H1 (cell line): ENCODE measurements around the gene ZDHHC11. TPM values are rescaled to one million over a fixed set of nuclear protein-coding genes. Genes with fewer than 3 reads are reported as not detected.
A peak's percentile ranks its signal among the peaks of the same experiment; 100 is the strongest.

Source experiments
- CTCF ChIA-PET: fragments of 300-600 bp; sonication (Branson Sonifier 250); formaldehyde crosslinking; loops from one replicate; lab custom pipeline; 2021; ENCODE audit not compliant: partially characterized antibody; lab: Charles Lee
- POLR2A ChIA-PET: fragments of 300-600 bp; sonication (Branson Sonifier 250); formaldehyde crosslinking; loops from one replicate; lab custom pipeline; 2021; ENCODE audit warnings: inconsistent platforms; ENCODE audit not compliant: partially characterized antibody; lab: Charles Lee
- DNase-seq, 2 experiments: peaks; one replicate each; pipeline versions ENCODE4 v3.0.0 to v3.0.0-alpha.2; 2010 to 2022; ENCODE audit warnings: low spot score in 2 of 2, low read depth in 1 of 2, mixed read lengths in 1 of 2
- FAIRE-seq: peaks from 2 replicates; lab custom pipeline; 2011; peaks lifted over from hg19 to GRCh38; lab: Jason Lieb, UNC
- H2AFZ ChIP-seq: 2 replicates; pipeline ENCODE4 v1.8.1; 2012; ENCODE audit warnings: low read length, inconsistent platforms
- H2AK5ac ChIP-seq: 2 replicates; pipeline ENCODE4 v1.6.1; 2013; ENCODE audit warnings: low read depth, low read length
- H2BK120ac ChIP-seq: replicated peaks from 2 replicates; pipeline ENCODE3; 2013; ENCODE audit warnings: low read depth, low read length, inconsistent platforms
- H2BK12ac ChIP-seq: 2 replicates; pipeline ENCODE4 v1.6.1; 2013; ENCODE audit warnings: low read depth, low read length
- H2BK15ac ChIP-seq: 2 replicates; pipeline ENCODE4 v1.6.1; 2013; ENCODE audit warnings: low read length
- H2BK20ac ChIP-seq: 2 replicates; pipeline ENCODE4 v1.6.1; 2013; ENCODE audit warnings: low read length
- H2BK5ac ChIP-seq: 2 replicates; pipeline ENCODE4 v1.6.1; 2013; ENCODE audit warnings: low read depth, low read length
- H3K14ac ChIP-seq: 2 replicates; pipeline ENCODE4 v1.6.1; 2013; ENCODE audit warnings: inconsistent platforms; ENCODE audit not compliant: insufficient read length
- H3K18ac ChIP-seq: 2 replicates; pipeline ENCODE4 v1.6.1; 2013; ENCODE audit warnings: low read length; ENCODE audit errors: extremely low read depth
- H3K23ac ChIP-seq: 2 replicates; pipeline ENCODE4 v1.6.1; 2013; ENCODE audit warnings: inconsistent platforms; ENCODE audit not compliant: insufficient read length
- H3K23me2 ChIP-seq: 2 replicates; pipeline ENCODE4 v1.6.1; 2013; ENCODE audit warnings: low read depth, low read length
- H3K27ac ChIP-seq: 2 replicates; pipeline ENCODE4 v1.6.1; 2011; ENCODE audit warnings: low read depth, low read length, inconsistent platforms
- H3K27me3 ChIP-seq, 4 experiments: replicated peaks in 1 of 4; 1 replicate in 1 of 4; 2 replicates in 3 of 4; pipeline versions ENCODE4 v1.6.1 to v1.8.1; 2011 to 2013; ENCODE audit warnings: low read length in 3 of 4, mild to moderate bottlenecking in 3 of 4, inconsistent platforms in 2 of 4, mixed read lengths in 2 of 4, moderate library complexity in 1 of 4; ENCODE audit not compliant: control insufficient read depth in 3 of 4, insufficient read depth in 3 of 4; ENCODE audit errors: extremely low read depth in 1 of 4
- H3K36me3 ChIP-seq, 4 experiments: 2 replicates each; pipeline versions ENCODE4 v1.6.1 to v1.8.1; 2011 to 2013; ENCODE audit warnings: mild to moderate bottlenecking in 4 of 4, low read length in 3 of 4, moderate library complexity in 2 of 4, control low read depth in 1 of 4, inconsistent platforms in 1 of 4; ENCODE audit not compliant: insufficient read depth in 4 of 4, control insufficient read depth in 2 of 4
- H3K4ac ChIP-seq: replicated peaks from 2 replicates; pipeline ENCODE3; 2013; ENCODE audit warnings: low read length, low read depth, mixed read lengths, inconsistent platforms; ENCODE audit not compliant: insufficient read length
- H3K4me1 ChIP-seq, 4 experiments: replicated peaks in 1 of 4; 1 replicate in 1 of 4; 2 replicates in 3 of 4; pipeline versions ENCODE4 v1.6.1 to v1.8.1; 2011 to 2013; ENCODE audit warnings: low read length in 3 of 4, inconsistent platforms in 2 of 4, mixed read lengths in 1 of 4; ENCODE audit not compliant: insufficient read depth in 4 of 4, control insufficient read depth in 3 of 4
- H3K4me2 ChIP-seq, 2 experiments: 2 replicates each; pipeline versions ENCODE4 v1.6.1 to v1.8.1; 2011 to 2013; ENCODE audit warnings: low read depth in 2 of 2, low read length in 2 of 2, control low read depth in 1 of 2, inconsistent platforms in 1 of 2, mild to moderate bottlenecking in 1 of 2; ENCODE audit not compliant: insufficient read depth in 1 of 2
- H3K4me3 ChIP-seq, 4 experiments: fragments of 200-600, 300-600 bp in 1 of 4; sonication (generic), shearing (Covaris generic), sonication (Bioruptor Twin) in 1 of 4; 2 replicates each; pipeline versions ENCODE4 v1.5.1 to v1.8.1; 2011 to 2016; ENCODE audit warnings: low read length in 4 of 4, low read depth in 3 of 4, control low read depth in 2 of 4, inconsistent platforms in 2 of 4, mild to moderate bottlenecking in 2 of 4, mixed read lengths in 1 of 4, moderate library complexity in 1 of 4; ENCODE audit not compliant: insufficient read depth in 2 of 4; ENCODE audit errors: extremely low read depth in 1 of 4
- H3K56ac ChIP-seq: replicated peaks from 2 replicates; pipeline ENCODE3; 2013; ENCODE audit warnings: low read depth, mild to moderate bottlenecking, mixed read lengths, low read length, inconsistent platforms; ENCODE audit not compliant: insufficient read length
- H3K79me1 ChIP-seq: 2 replicates; pipeline ENCODE4 v1.6.1; 2013; ENCODE audit warnings: low read depth, low read length, control low read depth
- H3K79me2 ChIP-seq, 2 experiments: 2 replicates each; pipeline versions ENCODE4 v1.6.1 to v1.8.1; 2012 to 2013; ENCODE audit warnings: low read length in 2 of 2, mild to moderate bottlenecking in 2 of 2, inconsistent platforms in 1 of 2; ENCODE audit not compliant: insufficient read depth in 2 of 2, control insufficient read depth in 1 of 2
- H3K9ac ChIP-seq, 4 experiments: replicated peaks in 1 of 4; 1 replicate in 1 of 4; 2 replicates in 3 of 4; pipeline versions ENCODE4 v1.6.1 to v1.8.1; 2011 to 2013; ENCODE audit warnings: low read depth in 3 of 4, low read length in 3 of 4, control low read depth in 2 of 4, mild to moderate bottlenecking in 2 of 4, moderate library complexity in 2 of 4, inconsistent platforms in 1 of 4; ENCODE audit errors: extremely low read depth in 1 of 4
- H3K9me3 ChIP-seq, 2 experiments: 2 replicates each; pipeline versions ENCODE4 v1.6.1 to v1.8.1; 2012 to 2013; ENCODE audit warnings: mild to moderate bottlenecking in 2 of 2, moderate library complexity in 2 of 2, control low read depth in 1 of 2, inconsistent platforms in 1 of 2, low read depth in 1 of 2, low read length in 1 of 2, mixed read lengths in 1 of 2; ENCODE audit not compliant: insufficient read depth in 2 of 2
- H4K20me1 ChIP-seq, 2 experiments: replicated peaks in 1 of 2; 2 replicates each; pipeline versions ENCODE3 to v1.8.1; 2011 to 2013; ENCODE audit warnings: inconsistent platforms in 2 of 2, low read length in 2 of 2, mild to moderate bottlenecking in 1 of 2; ENCODE audit not compliant: insufficient read depth in 2 of 2, control insufficient read depth in 1 of 2
- H4K5ac ChIP-seq: 2 replicates; pipeline ENCODE4 v1.6.1; 2013; ENCODE audit warnings: low read length, low read depth, mixed read lengths, inconsistent platforms; ENCODE audit not compliant: insufficient read length
- H4K8ac ChIP-seq: 2 replicates; pipeline ENCODE4 v1.8.0; 2013; ENCODE audit warnings: mild to moderate bottlenecking, moderate library complexity, low read length, inconsistent platforms; ENCODE audit not compliant: insufficient read depth; ENCODE audit errors: extremely low read depth
- H4K91ac ChIP-seq: replicated peaks from 2 replicates; pipeline ENCODE3; 2013; ENCODE audit warnings: low read length, mixed read lengths, inconsistent platforms; ENCODE audit not compliant: insufficient read length
- CHD1 ChIP-seq: IDR thresholded peaks from 2 replicates; pipeline ENCODE4 v1.6.1; 2012; ENCODE audit warnings: low read depth, low read length, improper control_type of control experiment
- CHD2 ChIP-seq: IDR thresholded peaks from 2 replicates; pipeline ENCODE4 v1.6.1; 2012; ENCODE audit warnings: low read length, improper control_type of control experiment
- EP300 ChIP-seq, 2 experiments: IDR thresholded peaks; 1 replicate in 1 of 2; 2 replicates in 1 of 2; pipeline ENCODE4 v1.6.1; 2011 to 2012; ENCODE audit warnings: low read depth in 2 of 2, low read length in 2 of 2, mild to moderate bottlenecking in 2 of 2, borderline replicate concordance in 1 of 2, inconsistent platforms in 1 of 2, moderate library complexity in 1 of 2
- JUN ChIP-seq: IDR thresholded peaks from 2 replicates; pipeline ENCODE4 v1.6.1; 2011; ENCODE audit warnings: low read depth, mild to moderate bottlenecking, improper control_type of control experiment, low read length
- KDM4A ChIP-seq: IDR thresholded peaks from one replicate; pipeline ENCODE4 v1.7.1; 2012; ENCODE audit warnings: low read depth, mild to moderate bottlenecking, moderate library complexity, low read length, inconsistent platforms; ENCODE audit not compliant: severe bottlenecking
- PHF8 ChIP-seq: fragments of 200-600 bp; sonication (generic); conservative IDR thresholded peaks from 2 replicates; pipeline ENCODE4 v1.7.1; 2012; ENCODE audit warnings: low read depth, mild to moderate bottlenecking, inconsistent platforms, low read length, moderate library complexity
- RNF2 ChIP-seq: fragments of 200-900, 300-1000 bp; sonication (generic); IDR thresholded peaks from 2 replicates; pipeline ENCODE4 v1.7.1; 2016; ENCODE audit warnings: borderline replicate concordance, low read depth, mild to moderate bottlenecking, antibody characterized with exemption, low read length; ENCODE audit not compliant: poor library complexity, severe bottlenecking; ENCODE audit errors: missing control alignments
- SP1 ChIP-seq: IDR thresholded peaks from 2 replicates; pipeline ENCODE4 v1.6.1; 2011; ENCODE audit warnings: low read depth, low read length
- SP2 ChIP-seq: IDR thresholded peaks from 2 replicates; pipeline ENCODE4 v1.6.1; 2012; ENCODE audit warnings: mild to moderate bottlenecking, low read length, inconsistent platforms
- TEAD4 ChIP-seq: IDR thresholded peaks from 2 replicates; pipeline ENCODE4 v1.6.1; 2012; ENCODE audit warnings: low read depth, low read length, inconsistent platforms, mixed read lengths
- USF2 ChIP-seq: IDR thresholded peaks from 2 replicates; pipeline ENCODE4 v1.6.1; 2011; ENCODE audit warnings: low read length, improper control_type of control experiment
- WGBS, 2 experiments: shearing (Covaris generic) in 1 of 2; methylation state at CpG; one replicate each; pipeline versions ENCODE4 v1.1.6 to v1.1.7; 2013 to 2015; ENCODE audit warnings: low lambda C conversion rate in 2 of 2, mixed read lengths in 2 of 2, inconsistent platforms in 1 of 2, low coverage in 1 of 2, missing lambda C conversion rate in 1 of 2; ENCODE audit not compliant: insufficient replicate concordance in 2 of 2, insufficient coverage in 1 of 2, insufficient read length in 1 of 2; ENCODE audit errors: extremely low coverage in 1 of 2, missing lambda C conversion rate in 1 of 2; 5-methylcytosine and 5-hydroxymethylcytosine counted together
- polyA plus RNA-seq, 7 experiments: library from polyadenylated mRNA; depleted of rRNA in 3 of 7; stranded (reverse) in 5 of 7; unstranded in 2 of 7; fragments of >200 nt in 5 of 7; fragments of 200-250 nt in 2 of 7; gene quantifications; 1 replicate in 5 of 7; 2 replicates in 1 of 7; 4 replicates in 1 of 7; pipeline versions ENCODE4 v1.2.1 to v1.2.3, GENCODE V29; 2011 to 2013; ENCODE audit warnings: missing spikeins in 2 of 7, mixed read lengths in 2 of 7
- total RNA-seq: library from RNA; stranded (reverse); fragmentation: NEBNext Ultra II Directional; extraction: Animal tissue kit (Norgen Biotek cat#: 25700); gene quantifications from 2 replicates; pipeline ENCODE4 v1.2.1, GENCODE V29; 2021

ZDHHC11 gene
- total and polyA plus RNA-seq, 2 of the 8 experiments (the other 6 are each of a cell fraction or from before 2014, with no cell fraction given): 4.7 to 16.6 TPM

GRCh38 chr5:758698-759053, 92.1 kb downstream of the ZDHHC11 start:
- H4K20me1 ChIP-seq: peaks cover 0 to 4% of the 10 kb centered on the region in 2 experiments
- no peaks in the 10 kb centered on the region for H3K36me3 ChIP-seq
- ChIA-PET CTCF (interaction anchor here (1.0 to 3.2 kb wide), 10 partner anchors 9 to 231 kb away, joined by 3 to 29 read pairs (median 4); no protein-coding TSS in a partner anchor), POLR2A (interaction anchor here (1.6 kb wide), 1 partner anchor 133 kb away, joined by 3 read pairs; the partner anchor contains the start of genes BRD9 and TRIP13)
- peak overlapping the region; percentile 37; the same call in 1 of the 2 replicates for H3K27ac ChIP-seq
- H2BK15ac ChIP-seq: no peak overlapping the region; the same call in 1 of the 2 replicates
- no peaks in the 10 kb centered on the region for H3K79me2 ChIP-seq
- no peaks in the 10 kb centered on the region for H3K23me2 ChIP-seq
- H2BK20ac ChIP-seq: no peak overlapping the region
- H3K4ac ChIP-seq: no peak overlapping the region
- WGBS, 2 experiments: 93% methylated on average over 15 of the region's 15 CpGs; no CpG with 5 or more reads in 1 of the 2 experiments
- no peak overlapping the region for H3K14ac ChIP-seq
- no peak overlapping the region for H2BK120ac ChIP-seq
- no peaks in the 10 kb centered on the region; a peak in 1 of 7 replicates for H3K4me1 ChIP-seq
- DNase-seq (no peak), FAIRE-seq (no peak)
- H4K5ac ChIP-seq: no peak overlapping the region
- no peaks in the 10 kb centered on the region for H3K27me3 ChIP-seq
- H3K9me3 ChIP-seq: no peaks in the 10 kb centered on the region
- H3K18ac ChIP-seq: no peak overlapping the region
- no peak overlapping the region for H2AFZ ChIP-seq
- no peak overlapping the region for H3K4me2 ChIP-seq
- peak overlapping the region in 2 of 4 experiments; percentile 0 to 8; a peak in 2 of 7 replicates for H3K9ac ChIP-seq
- no peak overlapping the region for H4K91ac ChIP-seq
- no peak overlapping the region for H3K56ac ChIP-seq
- peaks cover 2% of the 10 kb centered on the region; the same call in 1 of the 2 replicates for H3K79me1 ChIP-seq
- TF ChIP-seq CHD1 (no peak), EP300 (IDR thresholded peaks at IDR 0.05; ENCODE audit: borderline replicate concordance in 1 of 2, low read depth in 2 of 2, low read length in 2 of 2) (no peak), TEAD4 (no peak), JUN (no peak), SP2 (no peak), RNF2 (no peak), USF2 (no peak), SP1 (no peak), PHF8 (no peak), KDM4A (no peak), CHD2 (no peak)
- no peak overlapping the region for H2BK5ac ChIP-seq
- H3K23ac ChIP-seq: no peak overlapping the region
- H4K8ac ChIP-seq: no peak overlapping the region
- H2BK12ac ChIP-seq: peak overlapping the region; percentile 75; the same call in 1 of the 2 replicates
- no peak overlapping the region for H3K4me3 ChIP-seq
- no peak overlapping the region for H2AK5ac ChIP-seq
